MCF 10A (cell line): ENCODE measurements around the gene OR51E1. TPM values are rescaled to one million over a fixed set of nuclear protein-coding genes. Genes with fewer than 3 reads are reported as not detected.

Experiments
- BruUV-seq: library from RNA; stranded (reverse); fragments of 400-500 nt; replicated peaks from 2 replicates; lab custom pipeline; 2021; lab: Mats Ljungman, UMichigan
- CTCF ChIA-PET: fragments of 300-600 bp; sonication (Branson Sonifier 250); formaldehyde crosslinking; extraction: SDS; loops from one replicate; lab custom pipeline; 2021; ENCODE audit warnings: antibody characterized with exemption, inconsistent platforms; lab: Yijun Ruan, JAX
- POLR2A ChIA-PET: fragments of 300-600, 350-650 bp; sonication (Branson Sonifier 250); formaldehyde crosslinking; extraction: SDS; loops from one replicate; lab custom pipeline; 2020; ENCODE audit warnings: antibody characterized with exemption, inconsistent platforms; lab: Yijun Ruan, JAX
- DNase-seq: peaks from one replicate; pipeline ENCODE4 v3.0.0-alpha.2; 2018; ENCODE audit not compliant: unreplicated experiment
- H3K27ac Mint-ChIP-seq: one replicate; pipeline ENCODE4 v1.8.0; 2022; ENCODE audit warnings: mild to moderate bottlenecking, low read depth, mixed read lengths; ENCODE audit not compliant: unreplicated experiment
- H3K27me3 Mint-ChIP-seq: one replicate; pipeline ENCODE4 v1.8.0; 2022; ENCODE audit warnings: mixed read lengths; ENCODE audit not compliant: insufficient read depth, unreplicated experiment
- H3K36me3 Mint-ChIP-seq: one replicate; pipeline ENCODE4 v1.8.0; 2022; ENCODE audit warnings: mild to moderate bottlenecking, moderate library complexity, mixed read lengths; ENCODE audit not compliant: insufficient read depth, unreplicated experiment
- H3K4me1 Mint-ChIP-seq: one replicate; pipeline ENCODE4 v1.8.0; 2022; ENCODE audit warnings: mixed read lengths; ENCODE audit not compliant: insufficient read depth, unreplicated experiment
- H3K4me3 Mint-ChIP-seq: one replicate; pipeline ENCODE4 v1.8.0; 2022; ENCODE audit warnings: mild to moderate bottlenecking, moderate library complexity, mixed read lengths; ENCODE audit not compliant: unreplicated experiment
- H3K9me3 Mint-ChIP-seq: one replicate; pipeline ENCODE4 v1.8.0; 2022; ENCODE audit warnings: mixed read lengths; ENCODE audit not compliant: unreplicated experiment
- CTCF ChIP-seq: fragments of 200-600 bp; IDR thresholded peaks from one replicate; pipeline ENCODE4 v1.8.0; 2022; ENCODE audit warnings: antibody characterized with exemption, mild to moderate bottlenecking; ENCODE audit not compliant: unreplicated experiment
- intact Hi-C: fragments of 100-400 bp; cut with micrococcal nuclease; formaldehyde crosslinking; loops from 2 replicates; pipeline ENCODE4 v1.14.1; 2022
- total RNA-seq: library from RNA; stranded (reverse); gene quantifications from 2 replicates; pipeline ENCODE4 v1.2.3, GENCODE V29; 2022

OR51E1 gene
- total RNA-seq, 1 experiment from 2014 or later, result not detected

- no peak for DNase-seq
- intact Hi-C loops, result no loop called here
- H3K4me3 Mint-ChIP-seq, result no peak overlapping the region
- ChIA-PET POLR2A (no interaction called here), CTCF (no interaction called here)
- BruUV-seq, result no TSS peak
- H3K27me3 Mint-ChIP-seq, result peaks cover 31% of the 10 kb centered on the region
- no peaks in the 10 kb centered on the region for H3K9me3 Mint-ChIP-seq
- TF ChIP-seq CTCF, result no peak
- H3K27ac Mint-ChIP-seq, result no peak overlapping the region
- H3K36me3 Mint-ChIP-seq, result no peaks in the 10 kb centered on the region
- H3K4me1 Mint-ChIP-seq, result no peaks in the 10 kb centered on the region
Observed at GRCh38 chr11:4700436-4700820, 56.6 kb downstream of the OR51E1 start.

- Mint-ChIP-seq H3K27me3 (peaks cover 32% of the 10 kb centered on the region), H3K4me3 (no peak within 1 kb of the TSS), H3K36me3 (no peaks in the 10 kb centered on the region), H3K27ac (no peak within 1 kb of the TSS), H3K4me1 (no peaks in the 10 kb centered on the region), H3K9me3 (no peaks in the 10 kb centered on the region)
- TF ChIP-seq CTCF, result no peak
- no peak for DNase-seq
- no TSS peak for BruUV-seq
- POLR2A ChIA-PET, result no interaction called here
- CTCF ChIA-PET, result interaction anchor here (1.0 kb wide), 1 partner anchor 55 kb away, joined by 3 read pairs; no protein-coding TSS in a partner anchor
- intact Hi-C loops, result no loop called here
Observed at GRCh38 chr11:4704054-4704789, 60.4 kb downstream of the OR51E1 start, which contains the start of gene MMP26. Gene MMP26 (plus strand): TSS chr11:4704784.

GRCh38 chr11:4704790-4705334 lies 61.1 kb downstream of the OR51E1 start:
- TF ChIP-seq CTCF, result no peak
- Mint-ChIP-seq H3K9me3 (no peaks in the 10 kb centered on the region), H3K27ac (no peak overlapping the region), H3K4me1 (no peaks in the 10 kb centered on the region), H3K36me3 (no peaks in the 10 kb centered on the region), H3K4me3 (no peak overlapping the region), H3K27me3 (peaks cover 38% of the 10 kb centered on the region)
- ChIA-PET POLR2A (no interaction called here), CTCF (no interaction called here)
- DNase-seq, result no peak
- intact Hi-C loops, result no loop called here
- no TSS peak for BruUV-seq

Other genes with a start within 250 kb of the OR51E1 start
- gene OR52K2, start 194.7 kb upstream of the OR51E1 start, total RNA-seq, result not detected in 2 replicates
- not detected in 2 replicates for gene OR52K1, start 161.3 kb upstream of the OR51E1 start, total RNA-seq
- gene OR52M1, start 98.8 kb upstream of the OR51E1 start, total RNA-seq, result not detected in 2 replicates
- not detected in 2 replicates for gene OR52I2, start 62.2 kb upstream of the OR51E1 start, total RNA-seq
- gene OR52I1, start 49.9 kb upstream of the OR51E1 start, total RNA-seq, result not detected in 2 replicates
- gene TRIM68, start 35.8 kb upstream of the OR51E1 start, total RNA-seq, result 7.9 and 9.0 TPM in 2 replicates
- gene OR51D1, start 6.5 kb upstream of the OR51E1 start, total RNA-seq, result not detected in 2 replicates
- not detected in 2 replicates for gene OR51E2, start 53.9 kb downstream of the OR51E1 start, total RNA-seq
- gene MMP26, start 60.8 kb downstream of the OR51E1 start, total RNA-seq, result not detected in 2 replicates
- not detected in 2 replicates for gene OR51F1, start 126.0 kb downstream of the OR51E1 start, total RNA-seq
- not detected in 2 replicates for gene OR52R1, start 160.4 kb downstream of the OR51E1 start, total RNA-seq
- not detected in 2 replicates for gene OR51F2, start 177.3 kb downstream of the OR51E1 start, total RNA-seq
- gene OR51S1, start 205.2 kb downstream of the OR51E1 start, total RNA-seq, result not detected in 2 replicates
- gene OR51T1, start 237.9 kb downstream of the OR51E1 start, total RNA-seq, result not detected in 2 replicates